NCI-H345 (cell line): Measurements from ENCODE around the gene RAB11FIP3.
"Not testable (repeated sequence)": the region's sequence is repeated elsewhere in the genome, so short reads cannot be mapped to it uniquely, and the experiment has no call there.

Experiments used
- DNase-seq: peaks from one replicate; lab custom pipeline; 2025; lab: John Stamatoyannopoulos, UW

Gene RAB11FIP3

DNA sequence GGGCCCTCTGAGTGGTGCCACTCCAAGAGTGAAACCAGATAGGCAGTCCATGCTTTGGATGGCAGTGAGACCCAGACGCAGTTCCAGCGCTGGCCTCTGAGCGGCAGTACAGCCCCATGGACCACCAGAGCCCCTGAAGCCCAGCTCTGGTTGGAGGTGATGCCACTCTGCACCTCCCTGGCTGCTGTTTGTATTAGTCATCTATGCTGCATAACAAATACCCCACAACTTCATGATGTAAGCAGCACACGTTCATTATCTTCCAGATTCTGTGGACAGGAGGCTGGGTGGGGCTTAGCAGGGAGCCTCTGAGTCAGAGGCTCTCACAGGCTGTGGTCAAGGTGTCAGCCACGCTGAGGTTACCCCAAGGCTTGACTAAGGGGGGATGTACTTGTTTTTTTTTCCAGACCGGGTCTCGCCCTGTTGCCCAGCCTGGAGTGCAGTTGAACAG, 33.5 kb upstream of the RAB11FIP3 start:
- DNase-seq: peak; percentile 44

DNA sequence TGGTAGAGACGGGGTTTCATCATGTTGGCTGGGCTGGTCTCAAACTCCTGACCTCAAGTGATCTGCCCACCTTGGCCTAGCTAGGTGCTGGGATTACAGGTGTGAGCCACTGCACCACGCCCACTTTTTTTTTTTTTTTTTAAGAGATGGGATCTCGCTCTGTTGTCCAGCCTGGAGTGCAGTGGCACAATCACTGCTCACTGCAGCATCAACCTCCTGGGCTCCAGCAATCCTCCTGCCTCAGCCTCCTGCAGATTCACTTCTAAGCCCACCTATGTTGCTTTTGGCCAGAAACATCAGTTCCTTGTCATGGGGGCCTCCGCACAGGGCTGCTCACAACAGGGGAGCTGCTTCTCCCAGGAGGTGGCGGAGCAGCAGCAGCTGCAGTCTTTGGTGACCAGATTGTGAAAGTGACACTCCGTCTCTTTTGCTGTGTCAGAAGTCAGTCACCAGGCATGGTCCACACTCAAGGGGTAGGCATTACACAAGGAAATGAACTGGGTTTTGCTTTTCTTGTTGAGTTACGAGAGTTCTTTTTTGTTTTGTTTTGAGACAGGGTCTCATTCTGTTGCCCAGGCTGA, 32.9 kb upstream of the RAB11FIP3 start:
- no peak for DNase-seq

DNA sequence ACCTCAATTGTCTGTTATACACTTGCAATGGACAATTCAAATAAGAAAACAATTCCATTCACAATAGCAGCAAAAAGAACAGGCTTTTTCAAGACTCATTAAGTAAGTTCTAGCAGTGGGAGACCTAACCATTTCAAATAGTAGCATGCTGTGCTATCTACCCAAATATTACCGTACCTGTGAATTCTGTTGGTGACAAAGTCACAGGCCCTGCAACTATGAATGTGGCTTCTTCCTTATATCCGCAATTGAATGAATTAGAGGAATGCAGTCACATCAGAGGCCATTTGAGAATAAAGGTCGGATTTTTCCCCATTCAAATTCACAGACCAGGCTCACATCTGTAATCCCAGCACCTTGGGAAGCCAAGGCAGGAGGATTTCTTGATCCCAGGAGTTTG, 29.2 kb upstream of the RAB11FIP3 start:
- peak; percentile 84 for DNase-seq

DNA sequence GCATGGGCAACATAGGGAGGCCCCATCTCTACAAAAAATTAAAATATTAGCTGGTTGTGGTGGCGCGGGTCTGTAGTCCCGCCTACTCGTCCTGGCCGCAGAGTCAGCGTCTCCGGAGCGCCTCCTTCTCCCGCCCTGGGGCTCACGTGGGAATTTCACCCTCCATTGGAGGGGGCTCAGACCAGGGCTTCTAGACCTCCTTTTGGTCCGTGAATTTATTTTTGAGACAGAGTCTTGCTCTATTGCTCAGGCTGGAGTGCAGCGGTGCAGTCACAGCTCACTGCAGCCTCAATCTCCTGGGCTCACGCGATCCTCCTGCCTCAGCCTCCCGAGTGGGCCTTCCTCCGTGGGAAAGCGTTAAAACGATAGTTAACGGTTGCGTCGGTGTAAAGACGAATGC, 28.8 kb upstream of the RAB11FIP3 start:
- peak; percentile 28 for DNase-seq

DNA sequence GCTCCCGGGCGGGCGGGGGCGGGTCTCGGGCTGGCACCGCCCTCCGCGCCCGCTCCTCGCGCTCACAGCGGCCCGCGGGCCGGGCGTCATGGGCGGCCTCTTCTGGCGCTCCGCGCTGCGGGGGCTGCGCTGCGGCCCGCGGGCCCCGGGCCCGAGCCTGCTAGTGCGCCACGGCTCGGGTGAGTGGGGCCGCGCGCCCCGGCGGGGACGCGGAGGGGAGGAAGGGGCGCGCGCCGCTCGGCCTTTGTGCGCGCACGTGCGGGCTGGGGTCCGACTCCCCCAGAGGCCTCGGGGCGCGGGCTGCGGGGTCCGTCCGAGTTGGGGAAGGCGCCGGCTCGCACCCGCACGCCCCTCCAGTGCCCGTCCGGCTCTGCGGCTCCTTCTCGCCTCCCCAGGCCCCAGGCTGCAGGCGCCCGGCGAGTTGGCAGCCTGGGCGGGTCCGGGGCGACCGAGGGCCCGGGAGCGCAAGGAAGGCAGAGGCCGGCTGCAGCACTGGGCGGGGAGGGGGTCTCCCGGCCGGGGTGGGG, 28.3 kb upstream of the RAB11FIP3 start, which contains the start of gene NME4:
TSS of gene NME4 (plus strand) at position 65 of the 527 bp plus-strand sequence. CDS start at position 89, 24 bp downstream.
- DNase-seq: no peak

DNA sequence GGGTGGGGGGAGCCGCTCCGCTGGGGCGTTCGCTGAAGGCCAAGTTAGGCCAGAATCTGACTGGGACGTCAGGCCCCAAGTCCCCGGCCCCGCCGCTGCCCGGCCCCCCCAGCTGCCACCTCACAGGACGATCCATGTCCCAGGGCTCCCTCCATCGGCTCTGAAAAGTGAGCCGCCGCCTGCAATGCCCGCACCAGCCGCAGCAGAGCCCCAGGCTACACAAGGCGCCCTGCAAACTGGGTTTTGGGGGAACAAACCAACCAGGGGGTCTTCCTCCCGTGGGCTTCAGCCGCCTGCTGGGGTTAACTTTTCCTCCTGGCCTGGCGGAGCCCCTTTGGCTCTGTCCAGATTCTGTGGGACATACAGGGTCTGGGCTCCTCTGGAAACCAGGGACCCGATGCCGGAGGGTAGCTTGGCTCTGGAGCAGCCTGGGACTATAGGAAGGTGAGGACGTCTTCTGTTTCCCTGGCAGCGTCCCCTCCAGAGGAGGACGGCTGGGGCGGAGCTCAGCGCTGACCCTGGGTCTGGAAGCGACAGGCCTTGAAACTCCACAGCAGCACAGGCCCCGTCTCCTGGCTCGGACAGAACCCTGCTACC, 27.6 kb upstream of the RAB11FIP3 start:
- no peak for DNase-seq

DNA sequence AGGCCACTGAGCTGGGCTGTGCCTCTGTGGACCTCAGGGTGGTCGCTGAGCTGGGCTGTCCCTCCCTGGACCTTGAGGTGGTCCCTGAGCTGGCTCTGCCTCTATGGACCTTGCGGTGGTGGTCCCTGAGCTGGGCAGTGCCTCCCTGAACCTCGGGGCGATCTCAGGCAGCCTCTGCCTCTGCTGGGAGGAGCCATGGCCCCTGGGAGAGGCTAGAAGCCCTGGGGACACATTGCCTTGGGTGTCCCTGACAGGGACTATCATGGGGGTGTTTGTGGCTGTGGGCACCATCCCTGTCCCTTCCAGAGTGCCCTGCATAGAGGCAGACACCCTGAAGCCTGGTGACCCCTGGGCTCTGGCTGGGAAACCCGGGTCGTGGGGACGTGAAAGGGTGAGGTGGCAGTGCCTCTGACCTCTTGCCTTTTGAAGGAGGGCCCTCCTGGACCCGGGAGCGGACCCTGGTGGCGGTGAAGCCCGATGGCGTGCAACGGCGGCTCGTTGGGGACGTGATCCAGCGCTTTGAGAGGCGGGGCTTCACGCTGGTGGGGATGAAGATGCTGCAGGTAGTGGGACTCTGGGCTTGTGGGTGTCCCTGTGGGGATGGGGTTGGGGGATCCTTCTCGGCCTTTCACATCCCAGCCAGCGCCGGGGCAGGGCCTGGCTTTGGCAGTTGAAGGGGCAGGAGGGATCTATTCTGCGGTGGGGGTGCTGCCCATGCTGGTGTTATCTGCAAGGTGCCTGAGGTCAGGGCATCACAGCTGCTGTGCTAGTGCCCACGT, 26.7 kb upstream of the RAB11FIP3 start:
- DNase-seq: no peak

DNA sequence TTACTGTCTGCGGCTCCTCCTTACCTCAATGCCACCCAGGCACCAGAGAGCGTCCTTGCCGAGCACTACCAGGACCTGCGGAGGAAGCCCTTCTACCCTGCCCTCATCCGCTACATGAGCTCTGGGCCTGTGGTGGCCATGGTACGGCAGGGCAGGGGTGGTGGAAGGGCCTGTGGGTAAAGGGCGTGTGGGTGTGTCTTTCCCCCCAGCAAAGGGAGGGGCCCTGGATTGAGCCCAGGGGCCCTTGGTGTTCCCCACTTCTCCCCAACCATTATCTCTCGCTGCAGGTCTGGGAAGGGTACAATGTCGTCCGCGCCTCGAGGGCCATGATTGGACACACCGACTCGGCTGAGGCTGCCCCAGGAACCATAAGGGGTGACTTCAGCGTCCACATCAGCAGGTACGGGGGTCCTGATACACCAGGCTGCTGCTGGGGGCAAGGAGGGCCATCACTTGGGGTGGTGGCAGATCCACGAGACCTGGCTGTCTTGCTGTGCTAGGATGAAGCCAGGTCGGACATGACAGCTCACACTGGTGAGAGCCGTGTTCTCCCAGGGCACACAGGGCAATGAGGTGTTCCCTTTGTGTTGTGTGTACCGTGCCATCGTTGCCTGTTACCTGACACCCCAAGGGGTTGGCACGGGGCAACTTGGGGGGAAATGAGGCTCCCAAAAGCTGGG, 26.0 kb upstream of the RAB11FIP3 start:
- DNase-seq: no peak

DNA sequence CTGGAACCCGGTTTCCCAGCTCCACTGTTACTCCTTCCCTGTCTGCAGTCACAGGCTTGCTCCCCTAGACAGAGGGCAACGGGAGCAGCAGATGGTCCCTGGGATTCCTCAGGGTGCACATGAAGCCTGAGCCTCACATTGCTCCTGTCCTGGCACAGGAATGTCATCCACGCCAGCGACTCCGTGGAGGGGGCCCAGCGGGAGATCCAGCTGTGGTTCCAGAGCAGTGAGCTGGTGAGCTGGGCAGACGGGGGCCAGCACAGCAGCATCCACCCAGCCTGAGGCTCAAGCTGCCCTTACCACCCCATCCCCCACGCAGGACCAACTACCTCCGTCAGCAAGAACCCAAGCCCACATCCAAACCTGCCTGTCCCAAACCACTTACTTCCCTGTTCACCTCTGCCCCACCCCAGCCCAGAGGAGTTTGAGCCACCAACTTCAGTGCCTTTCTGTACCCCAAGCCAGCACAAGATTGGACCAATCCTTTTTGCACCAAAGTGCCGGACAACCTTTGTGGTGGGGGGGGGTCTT, 25.3 kb upstream of the RAB11FIP3 start:
- no peak for DNase-seq

DNA sequence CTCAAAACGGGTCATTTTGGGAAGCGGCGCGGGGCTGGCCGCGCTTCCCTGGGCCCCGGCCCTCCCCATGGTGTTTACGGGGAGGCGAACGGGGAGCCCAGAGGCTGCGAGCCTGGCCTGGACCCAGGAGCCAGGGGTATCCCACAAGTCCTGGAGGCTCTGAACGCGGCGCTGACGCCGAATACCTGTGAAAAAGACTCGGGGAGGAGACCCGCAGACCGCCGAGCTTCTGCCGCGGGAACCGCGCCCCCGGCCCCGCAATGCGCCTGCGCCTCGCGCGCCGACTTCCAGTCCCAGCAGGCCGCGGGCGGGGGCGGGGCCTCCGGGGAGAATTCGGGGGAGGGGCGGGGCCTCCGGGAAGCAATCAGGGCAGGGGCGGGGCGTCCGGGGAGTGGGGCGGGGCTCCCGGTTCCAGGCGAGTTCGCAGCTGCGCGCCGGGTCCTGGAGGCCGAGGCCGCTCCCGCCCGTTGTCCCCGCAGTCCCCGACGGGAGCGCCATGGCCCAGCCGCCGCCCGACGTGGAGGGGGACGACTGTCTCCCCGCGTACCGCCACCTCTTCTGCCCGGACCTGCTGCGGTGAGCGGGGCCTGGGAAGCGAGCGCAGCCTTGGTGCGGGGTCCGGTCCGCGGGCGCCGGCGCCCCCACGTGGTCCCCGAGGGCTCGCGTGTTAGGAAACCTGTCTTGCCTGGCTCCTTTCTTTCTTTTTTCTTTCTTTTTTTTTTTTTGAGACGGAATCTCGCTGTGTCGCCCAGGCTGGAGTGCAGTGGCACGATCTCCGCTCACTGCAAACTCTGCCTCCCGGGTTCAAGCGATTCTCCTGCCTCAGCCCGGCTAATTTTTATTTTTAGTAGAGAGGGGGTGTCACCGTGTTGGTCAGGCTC, 23.7 kb upstream of the RAB11FIP3 start, which contains the start of gene DECR2:
TSS of gene DECR2 (plus strand) at position 418 of the 881 bp plus-strand sequence. CDS start at position 497, 79 bp downstream.
- peak; percentile 89 for DNase-seq

DNA sequence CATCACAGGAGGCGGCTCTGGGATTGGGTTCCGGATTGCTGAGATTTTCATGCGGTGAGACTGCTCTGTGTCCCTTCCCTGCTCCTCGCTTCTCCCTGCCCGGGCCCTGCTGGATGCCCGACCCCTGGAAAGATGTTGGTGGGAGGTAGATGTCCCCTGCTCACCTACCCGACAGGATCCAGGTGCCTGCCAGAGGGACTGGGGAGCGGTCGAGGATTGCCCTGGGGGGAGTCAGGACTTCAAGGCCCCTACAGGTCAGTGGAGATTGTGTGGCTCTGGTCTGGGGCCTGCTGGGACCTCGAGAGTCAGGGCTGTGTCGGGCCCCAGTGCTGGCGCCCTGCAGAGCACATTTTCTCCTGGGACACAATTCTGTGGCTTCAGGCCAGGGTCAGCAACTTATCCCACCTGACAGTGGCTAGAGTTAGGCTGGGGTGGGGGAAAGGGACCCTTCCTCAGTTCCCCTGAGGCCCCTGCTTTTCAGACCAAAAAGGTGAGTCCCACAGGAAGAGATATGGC, 20.4 kb upstream of the RAB11FIP3 start:
- no peak for DNase-seq

DNA sequence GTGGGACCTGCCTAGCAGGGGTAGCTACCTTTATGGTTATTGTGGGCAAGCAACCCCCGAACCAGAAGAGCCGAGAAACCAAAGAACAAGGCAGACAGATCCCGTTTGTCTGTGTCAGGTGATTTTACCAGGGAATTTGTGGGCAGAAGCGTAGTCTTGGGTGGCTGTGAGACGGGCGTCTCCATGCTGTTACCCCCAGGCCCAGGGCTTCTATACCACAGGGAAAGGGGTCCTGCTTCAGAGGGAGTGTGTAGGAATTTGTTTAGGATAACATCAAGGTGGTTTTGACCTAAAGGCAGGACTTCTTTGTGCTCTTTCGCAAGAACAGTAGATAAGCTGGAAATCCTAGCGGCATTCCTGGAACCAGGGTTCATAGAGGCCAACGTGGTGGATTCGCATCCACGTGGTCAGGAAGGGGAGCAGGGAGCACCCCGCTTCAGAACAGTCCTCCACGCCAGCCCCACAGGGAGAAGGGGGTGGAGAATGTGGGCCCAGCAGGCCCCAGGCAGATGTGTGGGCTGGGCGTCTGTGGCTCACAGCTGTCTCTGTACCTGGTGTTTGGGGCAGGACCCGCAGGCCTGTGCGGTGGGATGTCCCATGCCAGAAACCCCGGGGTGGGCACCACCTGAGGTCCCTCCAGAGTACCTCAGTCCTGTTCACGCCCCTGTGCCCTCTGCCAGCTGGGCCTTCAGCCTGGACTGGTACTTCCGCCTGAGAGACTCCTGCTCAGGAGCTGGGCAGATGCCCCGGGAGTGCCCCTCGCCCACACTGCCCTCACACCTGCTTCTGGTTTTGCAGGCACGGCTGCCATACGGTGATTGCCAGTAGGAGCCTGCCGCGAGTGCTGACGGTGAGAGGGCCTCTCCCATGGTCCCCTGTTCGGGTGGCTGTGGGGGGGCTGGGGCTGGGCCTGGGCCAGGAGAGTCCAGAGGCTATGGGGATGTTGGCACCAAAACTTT, 19.6 kb upstream of the RAB11FIP3 start:
- no peak for DNase-seq

DNA sequence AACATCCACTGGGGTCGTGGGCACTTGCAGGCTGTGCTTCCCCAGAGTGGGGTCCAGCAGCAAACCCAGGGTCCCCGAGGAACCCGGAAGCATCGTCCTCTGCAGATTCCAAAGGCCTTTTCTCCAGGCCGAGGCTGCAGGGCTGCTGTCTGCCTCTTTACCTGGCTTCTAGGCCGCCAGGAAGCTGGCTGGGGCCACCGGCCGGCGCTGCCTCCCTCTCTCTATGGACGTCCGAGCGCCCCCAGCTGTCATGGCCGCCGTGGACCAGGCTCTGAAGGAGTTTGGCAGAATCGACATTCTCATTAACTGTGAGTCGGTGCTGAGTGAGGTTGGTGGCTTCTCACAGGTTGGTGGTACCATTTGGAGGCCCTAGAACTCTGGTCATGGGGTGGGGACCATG, 18.2 kb upstream of the RAB11FIP3 start:
- no peak for DNase-seq

DNA sequence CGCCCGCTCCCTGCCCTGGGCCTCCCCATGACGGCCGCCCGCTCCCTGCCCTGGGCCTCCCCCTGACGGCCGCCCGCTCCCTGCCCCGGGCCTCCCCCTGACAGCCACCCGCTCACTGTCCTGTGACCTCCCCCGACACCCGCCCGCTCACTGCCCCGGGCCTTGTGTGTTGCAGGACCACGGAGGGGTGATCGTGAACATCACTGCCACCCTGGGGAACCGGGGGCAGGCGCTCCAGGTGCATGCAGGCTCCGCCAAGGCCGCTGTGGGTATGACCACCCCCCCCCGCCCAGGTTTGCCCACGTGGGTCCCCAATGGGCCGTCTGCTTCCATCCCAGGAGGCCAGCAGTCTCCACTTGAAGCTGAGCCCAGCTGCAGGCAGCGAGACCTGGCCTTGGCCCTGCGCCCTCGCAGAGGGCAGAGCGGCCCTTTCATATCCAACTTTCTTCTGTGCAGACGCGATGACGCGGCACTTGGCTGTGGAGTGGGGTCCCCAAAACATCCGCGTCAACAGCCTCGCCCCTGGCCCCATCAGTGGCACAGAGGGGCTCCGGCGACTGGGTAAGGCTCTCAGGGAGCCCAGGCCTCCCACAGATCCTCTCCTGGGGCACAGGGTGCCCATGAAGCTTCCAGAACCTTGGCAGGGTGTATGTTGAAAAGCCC, 14.8 kb upstream of the RAB11FIP3 start:
- no peak for DNase-seq

DNA sequence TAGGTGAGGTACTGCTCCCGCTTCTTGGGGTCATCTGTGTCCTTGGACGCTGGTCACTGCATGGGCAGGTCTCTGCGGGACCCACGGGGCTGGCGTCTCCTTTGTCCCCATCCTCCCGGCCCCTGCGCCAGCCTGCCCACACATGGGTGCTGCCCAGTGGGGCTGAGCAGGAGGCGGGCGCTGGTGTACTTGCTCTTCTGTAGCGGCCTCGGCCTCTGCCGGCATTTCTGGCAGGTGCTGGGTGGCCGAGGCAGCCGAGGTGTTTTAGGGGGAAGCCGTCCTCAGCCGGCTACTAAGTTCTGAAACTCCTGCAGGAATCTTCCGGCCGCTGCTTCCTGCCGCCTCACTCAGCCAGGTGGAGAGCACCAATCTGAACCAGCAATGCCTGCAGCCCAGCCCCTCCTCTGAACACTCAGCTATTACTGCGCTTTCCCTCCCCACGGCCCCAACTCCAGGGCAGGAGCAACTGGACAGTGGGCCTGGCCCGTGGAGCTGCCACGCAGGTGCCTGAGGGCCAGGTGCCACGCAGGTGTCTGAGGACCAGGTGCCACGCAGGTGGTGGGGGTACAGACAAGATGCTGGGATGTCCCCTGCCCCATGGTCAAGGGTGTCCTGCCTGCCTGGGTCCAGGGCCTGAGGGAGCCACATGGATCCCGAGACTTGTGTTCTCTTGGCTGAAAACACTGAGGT, 13.7 kb upstream of the RAB11FIP3 start:
- DNase-seq: no peak

DNA sequence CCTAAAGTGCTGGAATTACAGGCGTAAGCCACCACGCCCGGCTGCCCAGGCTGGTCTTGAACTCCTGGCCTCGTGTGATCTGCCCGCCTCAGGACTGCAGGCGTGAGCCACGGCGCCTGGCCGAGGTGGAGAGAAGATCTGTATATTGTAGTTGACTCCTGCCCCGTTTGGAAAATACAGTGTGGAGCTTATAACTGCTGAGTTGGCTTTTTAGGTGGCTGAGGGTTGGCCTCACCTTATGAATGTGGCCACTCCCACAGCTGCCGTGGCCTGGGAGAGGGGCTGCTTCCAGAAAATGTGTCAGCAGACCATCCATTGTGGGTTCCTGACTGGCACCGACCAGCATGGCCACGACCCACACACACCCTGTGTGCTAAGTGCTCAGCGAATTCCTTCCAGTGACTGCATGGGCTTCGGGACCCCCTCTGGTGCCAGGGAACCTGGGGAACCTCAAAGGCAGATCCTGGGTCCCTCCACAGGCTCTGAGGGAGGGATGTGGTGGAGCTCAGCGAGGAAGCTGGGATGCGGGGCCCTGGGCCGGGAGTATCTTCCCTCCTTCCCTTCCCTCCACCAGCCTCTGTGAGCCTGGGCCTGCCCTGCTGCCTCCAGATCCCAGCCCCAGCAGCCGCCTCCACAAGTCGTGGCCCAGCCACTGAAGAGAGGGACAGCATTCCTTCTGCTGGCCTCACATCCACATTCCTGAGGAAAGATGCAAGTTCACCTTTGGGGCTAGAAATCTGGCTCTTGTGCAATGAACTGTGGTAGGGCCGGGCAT, 10.9 kb upstream of the RAB11FIP3 start:
- DNase-seq: no peak

DNA sequence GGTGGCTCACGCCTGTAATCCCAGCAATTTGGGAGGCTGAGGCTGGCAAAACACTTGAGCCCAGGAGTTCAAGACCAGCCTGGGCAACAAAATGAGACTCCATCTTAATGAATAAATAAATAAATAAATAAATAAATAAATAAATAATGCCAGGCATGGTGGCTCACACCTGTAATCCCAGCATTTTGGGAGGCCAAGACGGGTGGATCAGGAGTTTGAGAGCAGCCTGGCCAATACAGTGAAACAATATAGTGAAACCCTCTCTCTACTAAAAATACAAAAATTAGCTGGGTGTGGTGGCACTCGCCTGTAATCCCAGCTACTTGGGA, 10.3 kb upstream of the RAB11FIP3 start:
- not testable (repeated sequence) for DNase-seq

DNA sequence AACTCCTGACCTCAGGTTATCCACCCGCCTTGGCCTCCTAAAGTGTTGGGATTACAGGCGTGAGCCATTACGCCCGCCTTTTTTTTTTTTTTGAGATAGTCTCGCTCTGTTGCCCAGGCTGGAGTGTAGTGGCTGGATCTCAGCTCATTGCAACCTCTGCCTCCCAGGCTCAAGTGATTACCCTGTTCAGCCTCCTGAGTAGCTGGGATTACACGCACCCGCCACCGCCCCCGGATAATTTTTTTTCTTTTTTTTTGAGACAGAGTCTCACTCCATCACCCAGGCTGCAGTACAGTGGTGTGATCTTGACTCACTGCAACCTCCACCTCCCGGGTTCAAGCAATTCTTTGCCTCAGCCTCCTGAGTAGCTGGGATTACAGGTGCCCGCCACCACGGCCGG, 3.3 kb upstream of the RAB11FIP3 start:
- DNase-seq: not testable (repeated sequence)
